Measurements from ENCODE around the gene C19orf12. TPM values are rescaled to one million over a fixed set of nuclear protein-coding genes. Genes with fewer than 3 reads are reported as not detected.

The C19orf12 gene
- total and polyA plus RNA-seq, 2 of the 4 experiments (the other 2 are of a cell fraction), result 16.3 to 24.0 TPM

GRCh38 chr19:29663861-29664752 lies 51.0 kb downstream of the C19orf12 start (continued):
- no peak for TF ChIP-seq MAZ (IDR thresholded peaks at IDR 0.05; ENCODE audit: borderline replicate concordance, low read depth, low read length)

GRCh38 chr19:29662604-29663404 lies 52.3 kb downstream of the C19orf12 start:
- dilution Hi-C loops (cut with HindIII; ENCODE audit: low sequenced_read_pairs, unreplicated experiment), result no loop called here
- ATAC-seq (ENCODE audit: low read depth) (peak; percentile 60), DNase-seq (peak; percentile 94)
- TF ChIP-seq MAZ (IDR thresholded peaks at IDR 0.05; ENCODE audit: borderline replicate concordance, low read depth, low read length) (peak; percentile 78), RFX5 (IDR thresholded peaks at IDR 0.05; ENCODE audit: low read depth, low read length) (no peak), MXI1 (IDR thresholded peaks at IDR 0.05; ENCODE audit: borderline replicate concordance, low read depth, low read length) (0 out of 2 replicates have a peak, but pooled peaks have one; percentile 44), FOS (IDR thresholded peaks at IDR 0.05; ENCODE audit: low read depth, low read length) (peak; percentile 80), CEBPB (IDR thresholded peaks at IDR 0.05; ENCODE audit: low read depth, low read length) (0 out of 2 replicates have a peak, but pooled peaks have one; percentile 19), USF2 (IDR thresholded peaks at IDR 0.05; ENCODE audit: low read depth, low read length) (no peak), RCOR1 (IDR thresholded peaks at IDR 0.05; ENCODE audit: insufficient replicate concordance, low read length) (peak; percentile 74), BHLHE40 (IDR thresholded peaks at IDR 0.05; ENCODE audit: low read depth, low read length) (peak; percentile 64), POLR2A (IDR thresholded peaks at IDR 0.05; ENCODE audit: low read depth, low read length) (peak; percentile 45; the same call in 1 of the 2 replicates), RAD21 (IDR thresholded peaks at IDR 0.05; ENCODE audit: low read length) (peak; percentile 20; the same call in 1 of the 2 replicates)
- Histone ChIP-seq H3K4me3 (ENCODE audit: insufficient read depth, low read depth, low read length) (peak overlapping the region; percentile 11; the same call in 1 of the 2 replicates), H3K9me1 (ENCODE audit: insufficient read depth, low read length) (peaks cover 12% of the 10 kb centered on the region), H2BK20ac (ENCODE audit: low read depth, low read length) (peak overlapping the region; percentile 92), H4K5ac (ENCODE audit: low read depth, low read length) (peak overlapping the region; percentile 88), H3K79me1 (ENCODE audit: low read depth in 1 of 2, low read length in 2 of 2) (peaks cover 0 to 28% of the 10 kb centered on the region in 2 experiments; a peak in 2 of 4 replicates), H2BK120ac (ENCODE audit: low read depth, low read length) (peak overlapping the region; percentile 97), H4K8ac (ENCODE audit: low read depth in 2 of 2, low read length in 2 of 2) (peak overlapping the region; percentile 87 to 98), H3K56ac (ENCODE audit: extremely low read depth, insufficient read depth, low read length) (peak overlapping the region; percentile 88), H3K36me3 (ENCODE audit: control insufficient read depth, insufficient read depth, low read length) (no peaks in the 10 kb centered on the region), H3K27ac (ENCODE audit: insufficient read depth, low read length) (peak overlapping the region; percentile 95), H3K23ac (ENCODE audit: low read depth, low read length) (peak overlapping the region; percentile 88), H2AK5ac (ENCODE audit: low read depth, low read length) (peak overlapping the region; percentile 96), H3K9ac (ENCODE audit: low read depth, low read length) (peak overlapping the region; percentile 68), H2AK9ac (replicated peaks; ENCODE audit: low read depth, low read length, poor library complexity) (peak overlapping the region; percentile 95), H2BK5ac (ENCODE audit: low read depth, low read length, poor library complexity, severe bottlenecking) (peak overlapping the region; percentile 88), H4K20me1 (ENCODE audit: insufficient read depth, low read length) (peaks cover 17% of the 10 kb centered on the region), H2AFZ (replicated peaks; ENCODE audit: low read length, poor library complexity) (peak overlapping the region; percentile 89), H2BK15ac (ENCODE audit: low read depth, low read length) (peak overlapping the region; percentile 99; the same call in 2 of the 3 replicates), H3K4ac (ENCODE audit: low read depth, low read length) (peak overlapping the region; percentile 95), H3K14ac (replicated peaks; ENCODE audit: low read depth, low read length) (peak overlapping the region; percentile 95), H3K27me3 (ENCODE audit: control insufficient read depth, insufficient read depth, low read length) (no peaks in the 10 kb centered on the region), H3K9me3 (ENCODE audit: control insufficient read depth, insufficient read depth, low read length) (no peaks in the 10 kb centered on the region), H3K4me2 (ENCODE audit: low read depth, low read length) (peak overlapping the region; percentile 59), H3K18ac (ENCODE audit: low read depth, low read length) (peak overlapping the region; percentile 92), H3K4me1 (ENCODE audit: control insufficient read depth, insufficient read depth, low read length) (peaks cover 27% of the 10 kb centered on the region), H4K91ac (ENCODE audit: insufficient read depth, low read depth, low read length) (peak overlapping the region; percentile 99)
- intact Hi-C loops (cut with micrococcal nuclease), result loop anchor here (1.0 to 2.0 kb wide), 2 partner anchors 53 to 54 kb away; no protein-coding TSS in a partner anchor
- 50% methylated on average over 2 of the region's 17 CpGs; no CpG with 5 or more reads in 1 of the 2 experiments for WGBS, 2 experiments (ENCODE audit: extremely low coverage in 2 of 2, insufficient read length in 1 of 2)
- ChIA-PET POLR2A (ENCODE audit: unreplicated experiment) (interaction anchor here (0.5 kb wide), 1 partner anchor 161 kb away, joined by 11 read pairs; no protein-coding TSS in a partner anchor), CTCF (interaction anchor here (0.9 to 2.2 kb wide), 3 partner anchors 9 to 54 kb away, joined by 4 to 7 read pairs (median 4); no protein-coding TSS in a partner anchor)
- no TSS peak for BruUV-seq (replicated peaks)
- in situ Hi-C loops (cut with MboI; ENCODE audit: low sequenced_read_pairs), result no loop called here
